SK-N-SH (cell line): ENCODE measurements around the gene TMPRSS11D. TPM values are rescaled to one million over a fixed set of nuclear protein-coding genes. Genes with fewer than 3 reads are reported as not detected.

Source experiments
- CTCF ChIA-PET: fragments of 300-600, 350-600 bp; formaldehyde crosslinking; extraction: SDS; loops from one replicate; lab custom pipeline; 2021; lab: Yijun Ruan, JAX
- POLR2A ChIA-PET: fragments of 350-600 bp; sonication (Branson Sonifier 250); formaldehyde crosslinking; extraction: SDS; loops from one replicate; lab custom pipeline; 2020; ENCODE audit warnings: antibody characterized with exemption, inconsistent platforms; lab: Yijun Ruan, JAX
- DNase-seq: peaks from one replicate; pipeline ENCODE4 v3.0.0; 2012
- H2AFZ ChIP-seq: fragments of 200-600 bp; sonication (generic); 2 replicates; pipeline ENCODE4 v1.8.1; 2016; ENCODE audit warnings: antibody characterized with exemption, mild to moderate bottlenecking, low read depth
- H3F3A ChIP-seq: fragments of 200-600 bp; sonication (generic); replicated peaks from 2 replicates; pipeline ENCODE3; 2016; ENCODE audit warnings: antibody characterized with exemption, mild to moderate bottlenecking; ENCODE audit not compliant: insufficient read depth
- H3K27ac ChIP-seq, 2 experiments: fragments of 200-500 bp in 1 of 2; fragments of 200-600 bp in 1 of 2; sonication (Bioruptor generic) in 1 of 2; sonication (generic), shearing (Covaris generic) in 1 of 2; 2 replicates each; pipeline versions ENCODE4 v1.5.1 to v1.6.1; 2014 to 2016; ENCODE audit warnings: low read depth in 2 of 2, inconsistent platforms in 1 of 2, low read length in 1 of 2, mild to moderate bottlenecking in 1 of 2, mixed read lengths in 1 of 2
- H3K27me3 ChIP-seq: fragments of 200-600 bp; sonication (generic), shearing (Covaris generic); 2 replicates; pipeline ENCODE4 v1.6.1; 2016; ENCODE audit warnings: mixed run types; ENCODE audit not compliant: insufficient read depth
- H3K36me3 ChIP-seq, 2 experiments: fragments of 200-500 bp in 1 of 2; fragments of 200-600 bp in 1 of 2; sonication (Bioruptor generic) in 1 of 2; sonication (generic) in 1 of 2; replicated peaks in 1 of 2; 2 replicates each; pipeline versions ENCODE3 to v1.5.1; 2014 to 2016; ENCODE audit warnings: low read length in 1 of 2, mild to moderate bottlenecking in 1 of 2; ENCODE audit not compliant: insufficient read depth in 2 of 2, control insufficient read depth in 1 of 2
- H3K4me1 ChIP-seq, 2 experiments: fragments of 200-500 bp in 1 of 2; fragments of 200-600 bp in 1 of 2; sonication (Bioruptor generic) in 1 of 2; sonication (generic), shearing (Covaris generic) in 1 of 2; 2 replicates each; pipeline versions ENCODE4 v1.5.1 to v1.6.1; 2014 to 2016; ENCODE audit warnings: low read depth in 1 of 2, low read length in 1 of 2, mixed run types in 1 of 2; ENCODE audit not compliant: insufficient read depth in 2 of 2, control insufficient read depth in 1 of 2
- H3K4me2 ChIP-seq: fragments of 200-600 bp; sonication (generic), shearing (Covaris generic); 2 replicates; pipeline ENCODE4 v1.6.1; 2017; ENCODE audit warnings: mixed run types
- H3K4me3 ChIP-seq, 2 experiments: fragments of 200-500 bp in 1 of 2; fragments of 200-600 bp in 1 of 2; sonication (Bioruptor generic) in 1 of 2; sonication (generic), shearing (Covaris generic) in 1 of 2; 2 replicates each; pipeline versions ENCODE4 v1.5.1 to v1.8.1; 2014 to 2016; ENCODE audit warnings: low read depth in 2 of 2, inconsistent platforms in 1 of 2, low read length in 1 of 2, mild to moderate bottlenecking in 1 of 2, mixed read lengths in 1 of 2, moderate library complexity in 1 of 2
- H3K79me2 ChIP-seq: fragments of 200-600 bp; sonication (generic); 2 replicates; pipeline ENCODE4 v1.8.1; 2017; ENCODE audit warnings: mild to moderate bottlenecking; ENCODE audit not compliant: insufficient read depth
- H3K9ac ChIP-seq: fragments of 200-600 bp; sonication (generic); 2 replicates; pipeline ENCODE4 v1.6.1; 2017; ENCODE audit warnings: mixed run types
- H3K9me2 ChIP-seq: fragments of 200-600 bp; sonication (generic); 2 replicates; pipeline ENCODE4 v1.6.1; 2017; ENCODE audit warnings: mixed run types
- H3K9me3 ChIP-seq: fragments of 200-600 bp; sonication (generic); 2 replicates; pipeline ENCODE4 v1.6.1; 2017; ENCODE audit warnings: mixed run types, mild to moderate bottlenecking, moderate library complexity
- H4K20me1 ChIP-seq: fragments of 200-600 bp; sonication (generic); 2 replicates; pipeline ENCODE4 v1.6.1; 2017; ENCODE audit warnings: mild to moderate bottlenecking, mixed run types; ENCODE audit not compliant: insufficient read depth
- CHD2 ChIP-seq: fragments of 150-350 bp; IDR thresholded peaks from 2 replicates; pipeline ENCODE4 v1.6.1; 2018; ENCODE audit warnings: low read length; ENCODE audit not compliant: partially characterized antibody
- ELF1 ChIP-seq: IDR thresholded peaks from 2 replicates; pipeline ENCODE4 v1.4.0; 2012
- EP300 ChIP-seq, 2 experiments: IDR thresholded peaks; 2 replicates each; pipeline versions ENCODE4 v1.4.0 to v1.6.1; 2012; ENCODE audit warnings: borderline replicate concordance in 1 of 2, low read depth in 1 of 2, low read length in 1 of 2
- EZH2phosphoT487 ChIP-seq: fragments of 200-600 bp; sonication (generic); IDR thresholded peaks from 2 replicates; pipeline ENCODE4 v1.6.1; 2017; ENCODE audit warnings: low read depth, mixed run types, mild to moderate bottlenecking, antibody characterized with exemption, moderate library complexity, borderline replicate concordance
- FOSL2 ChIP-seq: IDR thresholded peaks from 2 replicates; pipeline ENCODE4 v1.4.0; 2012; ENCODE audit warnings: low read depth, mild to moderate bottlenecking, moderate library complexity, borderline replicate concordance
- FOXJ3 ChIP-seq: sonication (generic); formaldehyde crosslinking; IDR thresholded peaks from 2 replicates; pipeline ENCODE4 v1.5.1; 2020; ENCODE audit warnings: mild to moderate bottlenecking, missing genetic modification reagents
- FOXM1 ChIP-seq: IDR thresholded peaks from 2 replicates; pipeline ENCODE4 v1.4.0; 2012; ENCODE audit warnings: low read depth, mild to moderate bottlenecking
- GABPA ChIP-seq: IDR thresholded peaks from 2 replicates; pipeline ENCODE4 v1.4.0; 2012; ENCODE audit warnings: low read depth, mild to moderate bottlenecking
- JUND ChIP-seq: IDR thresholded peaks from 2 replicates; pipeline ENCODE4 v1.4.0; 2012
- NFIC ChIP-seq: IDR thresholded peaks from 2 replicates; pipeline ENCODE4 v1.4.0; 2012; ENCODE audit warnings: borderline replicate concordance
- NRF1 ChIP-seq: IDR thresholded peaks from 2 replicates; pipeline ENCODE4 v1.6.1; 2012; ENCODE audit warnings: low read depth, mild to moderate bottlenecking, low read length
- POLR2AphosphoS5 ChIP-seq: IDR thresholded peaks from 2 replicates; pipeline ENCODE4 v1.6.1; 2012; ENCODE audit warnings: low read depth, low read length
- TAF1 ChIP-seq: IDR thresholded peaks from 2 replicates; pipeline ENCODE4 v1.6.1; 2012; ENCODE audit warnings: low read depth, mild to moderate bottlenecking, low read length, moderate library complexity, borderline replicate concordance
- TCF12 ChIP-seq: IDR thresholded peaks from 2 replicates; pipeline ENCODE4 v1.4.0; 2012
- TEAD4 ChIP-seq: IDR thresholded peaks from 2 replicates; pipeline ENCODE4 v1.4.0; 2012; ENCODE audit warnings: mild to moderate bottlenecking, borderline replicate concordance; ENCODE audit not compliant: insufficient read depth
- WGBS: methylation state at CpG from one replicate; pipeline ENCODE4 v1.1.6; 2017; ENCODE audit warnings: low lambda C conversion rate; 5-methylcytosine and 5-hydroxymethylcytosine counted together
- polyA plus RNA-seq, 3 experiments: library from polyadenylated mRNA; depleted of rRNA; stranded (reverse); fragments of >200 nt; gene quantifications; 2 replicates each; pipeline ENCODE4 v1.2.3, GENCODE V29; 2012
- TF ChIP-seq, protein P1 (sequence below): IDR thresholded peaks from 2 replicates; pipeline ENCODE4; 2012

The TMPRSS11D gene
- polyA plus RNA-seq, 1 of the 3 experiments (the other 2 are of a cell fraction) = 0.02 TPM

DNA sequence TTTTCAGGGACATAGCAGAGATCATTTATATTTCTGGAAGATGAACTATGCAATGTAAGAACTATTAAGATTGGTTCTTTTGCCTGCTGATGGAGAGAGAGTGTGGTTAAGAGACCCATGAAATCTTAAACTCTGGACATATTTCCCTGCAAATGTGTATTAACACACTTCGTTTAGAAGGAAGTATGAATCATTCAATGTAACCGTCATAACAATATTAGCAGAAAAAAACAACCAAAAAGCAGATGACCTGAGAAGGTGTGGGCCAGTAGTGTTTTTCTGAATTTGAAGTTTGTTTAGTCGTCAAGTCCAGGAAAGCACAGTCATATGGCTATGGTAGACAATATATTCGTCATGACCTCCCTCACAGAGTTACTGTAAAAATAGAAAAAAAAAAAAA, 2.5 kb upstream of the TMPRSS11D start:
- Histone ChIP-seq H3K79me2 (no peaks in the 10 kb centered on the region), H3K36me3 (no peaks in the 10 kb centered on the region), H3K4me1 (peaks cover 0 to 8% of the 10 kb centered on the region in 2 experiments; a peak in 2 of 4 replicates), H3K9me3 (no peaks in the 10 kb centered on the region), H3K9me2 (no peaks in the 10 kb centered on the region; the same call in 1 of the 2 replicates), H3K4me2 (peak overlapping the region; percentile 24; the same call in 1 of the 2 replicates)
- TF ChIP-seq ELF1 (no peak), FOSL2 (peak; percentile 53; the same call in 1 of the 2 replicates), GABPA (no peak), NFIC (no peak), EZH2phosphoT487 (no peak), FOXJ3 (CRISPR knock-in tag) (no peak), TCF12 (peak; percentile 36; the same call in 1 of the 2 replicates)
- TF ChIP-seq, all 33 proteins: peak for 2
- WGBS = 19% methylated on average over 4 of the region's 4 CpGs
- peak overlapping the region; percentile 60 for H3K9ac ChIP-seq
- ChIA-PET CTCF (no interaction called here), POLR2A (no interaction called here)
- no peaks in the 10 kb centered on the region for H3K27me3 ChIP-seq
- H3K4me3 ChIP-seq = peak overlapping the region; percentile 12; a peak in 2 of 4 replicates
- H4K20me1 ChIP-seq = no peaks in the 10 kb centered on the region
- peak overlapping the region; percentile 70 for H2AFZ ChIP-seq
- DNase-seq = no peak
- peaks cover 19% of the 10 kb centered on the region for H3F3A ChIP-seq
- H3K27ac ChIP-seq = peak overlapping the region in 1 of 2 experiments; percentile 86; a peak in 3 of 4 replicates

DNA sequence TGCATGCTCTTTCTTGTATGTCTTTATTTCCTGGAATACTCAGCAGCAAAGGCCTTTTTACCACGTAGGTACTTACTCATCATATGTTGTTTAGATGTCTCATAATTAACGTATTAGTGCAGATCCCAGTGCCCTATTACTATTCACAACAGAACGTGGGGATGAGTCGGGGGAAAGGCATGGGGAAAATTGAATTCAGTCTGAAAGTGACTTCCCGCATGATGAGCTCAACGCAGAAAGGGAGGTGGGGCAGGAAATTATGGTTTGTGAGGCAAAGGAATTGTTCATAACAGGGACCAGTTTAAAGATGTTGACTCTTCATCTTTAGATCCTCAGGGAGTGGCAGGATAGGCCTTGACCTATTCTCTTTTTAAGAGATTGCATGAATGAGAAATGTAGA, 2.0 kb upstream of the TMPRSS11D start:
- Histone ChIP-seq H3K4me2 (peak overlapping the region; percentile 24; the same call in 1 of the 2 replicates), H3F3A (peaks cover 19% of the 10 kb centered on the region), H3K4me3 (peak overlapping the region; percentile 12; a peak in 2 of 4 replicates), H2AFZ (peak overlapping the region; percentile 70), H3K36me3 (no peaks in the 10 kb centered on the region), H3K27ac (peak overlapping the region in 1 of 2 experiments; percentile 86; a peak in 3 of 4 replicates), H3K9ac (peak overlapping the region; percentile 60), H3K9me3 (no peaks in the 10 kb centered on the region), H3K79me2 (no peaks in the 10 kb centered on the region), H4K20me1 (no peaks in the 10 kb centered on the region), H3K9me2 (no peaks in the 10 kb centered on the region; the same call in 1 of the 2 replicates), H3K4me1 (peaks cover 0 to 8% of the 10 kb centered on the region in 2 experiments; a peak in 2 of 4 replicates), H3K27me3 (no peaks in the 10 kb centered on the region)
- no peak for DNase-seq
- CTCF ChIA-PET = no interaction called here
- POLR2A ChIA-PET = no interaction called here
- TF ChIP-seq TCF12 = peak; percentile 69; the same call in 1 of the 2 replicates
- TF ChIP-seq FOSL2 = peak; percentile 80; the same call in 1 of the 2 replicates
- peak; percentile 74 for TF ChIP-seq JUND
- TF ChIP-seq CHD2 = no peak
- peak; percentile 19; the same call in 1 of the 2 replicates for TF ChIP-seq POLR2AphosphoS5
- TF ChIP-seq ELF1 = no peak
- TF ChIP-seq NRF1 = no peak
- TF ChIP-seq FOXM1 = no peak
- TF ChIP-seq TAF1 = no peak
- TF ChIP-seq, protein P1, sequence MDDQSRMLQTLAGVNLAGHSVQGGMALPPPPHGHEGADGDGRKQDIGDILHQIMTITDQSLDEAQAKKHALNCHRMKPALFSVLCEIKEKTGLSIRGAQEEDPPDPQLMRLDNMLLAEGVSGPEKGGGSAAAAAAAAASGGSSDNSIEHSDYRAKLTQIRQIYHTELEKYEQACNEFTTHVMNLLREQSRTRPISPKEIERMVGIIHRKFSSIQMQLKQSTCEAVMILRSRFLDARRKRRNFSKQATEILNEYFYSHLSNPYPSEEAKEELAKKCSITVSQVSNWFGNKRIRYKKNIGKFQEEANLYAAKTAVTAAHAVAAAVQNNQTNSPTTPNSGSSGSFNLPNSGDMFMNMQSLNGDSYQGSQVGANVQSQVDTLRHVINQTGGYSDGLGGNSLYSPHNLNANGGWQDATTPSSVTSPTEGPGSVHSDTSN = peak; percentile 41; the same call in 1 of the 2 replicates
- TF ChIP-seq EP300 (IDR thresholded peaks at IDR 0.05; ENCODE audit: borderline replicate concordance in 1 of 2, low read depth in 1 of 2, low read length in 1 of 2) = peak in 1 of 2 experiments; percentile 69; a peak in 3 of 4 replicates
- 0 out of 2 replicates have a peak, but pooled peaks have one; percentile 27 for TF ChIP-seq GABPA
- peak; percentile 49; the same call in 1 of the 2 replicates for TF ChIP-seq TEAD4
- TF ChIP-seq NFIC = 0 out of 2 replicates have a peak, but pooled peaks have one; percentile 9
- WGBS = 3% methylated on average over 6 of the region's 6 CpGs
